ENCODE data around the gene TEX22.

Gene TEX22

GRCh38 chr14:105458010-105458409 lies 59.7 kb downstream of the TEX22 start:
- TF ChIP-seq SP1 (IDR thresholded peaks at IDR 0.05) (no peak), NFRKB (IDR thresholded peaks at IDR 0.05) (no peak), PKNOX1 (IDR thresholded peaks at IDR 0.05) (no peak), FOXM1 (IDR thresholded peaks at IDR 0.05; ENCODE audit: borderline replicate concordance) (no peak), FOXA1 (IDR thresholded peaks at IDR 0.05) (no peak), LEF1 (IDR thresholded peaks at IDR 0.05; ENCODE audit: borderline replicate concordance) (no peak)
- ChIA-PET POLR2A (no interaction called here), CTCF (interaction anchor here (1.3 to 2.2 kb wide), 3 partner anchors 13 to 32 kb away, joined by 3 to 9 read pairs (median 7); no protein-coding TSS in a partner anchor)
- DNase-seq (ENCODE audit: extremely low spot score) = no peak

GRCh38 chr14:105458571-105458970 lies 60.2 kb downstream of the TEX22 start:
- TF ChIP-seq TARDBP (IDR thresholded peaks at IDR 0.05) = no peak
- no peak for TF ChIP-seq L3MBTL2 (conservative IDR thresholded peaks at IDR 0.05)
- TF ChIP-seq FOXA1 (IDR thresholded peaks at IDR 0.05) = no peak
- TF ChIP-seq ARNT (IDR thresholded peaks at IDR 0.05) = no peak
- TF ChIP-seq BHLHE40 (IDR thresholded peaks at IDR 0.05; ENCODE audit: borderline replicate concordance) = no peak
- TF ChIP-seq NFRKB (IDR thresholded peaks at IDR 0.05) = no peak
- TF ChIP-seq PKNOX1 (IDR thresholded peaks at IDR 0.05) = no peak
- no peak for TF ChIP-seq HDGF (IDR thresholded peaks at IDR 0.05; ENCODE audit: borderline replicate concordance)
- TF ChIP-seq CTBP1 (IDR thresholded peaks at IDR 0.05; ENCODE audit: borderline replicate concordance) = no peak
- no peak for TF ChIP-seq SUZ12 (IDR thresholded peaks at IDR 0.05)
- CTCF ChIA-PET = no interaction called here
- DNase-seq (ENCODE audit: extremely low spot score) = no peak
- POLR2A ChIA-PET = no interaction called here

GRCh38 chr14:105460116-105460515 lies 61.8 kb downstream of the TEX22 start:
- CTCF ChIA-PET = no interaction called here
- TF ChIP-seq PKNOX1 (IDR thresholded peaks at IDR 0.05) = no peak
- no peak for TF ChIP-seq CTBP1 (IDR thresholded peaks at IDR 0.05; ENCODE audit: borderline replicate concordance)
- TF ChIP-seq FOXK2 (IDR thresholded peaks at IDR 0.05) = no peak
- no peak for TF ChIP-seq BHLHE40 (IDR thresholded peaks at IDR 0.05; ENCODE audit: borderline replicate concordance)
- TF ChIP-seq HDGF (IDR thresholded peaks at IDR 0.05; ENCODE audit: borderline replicate concordance) = no peak
- no peak for TF ChIP-seq SP1 (IDR thresholded peaks at IDR 0.05)
- TF ChIP-seq ZNF384 (IDR thresholded peaks at IDR 0.05) = no peak
- TF ChIP-seq FOXM1 (IDR thresholded peaks at IDR 0.05; ENCODE audit: borderline replicate concordance) = no peak
- no peak for TF ChIP-seq FOXA1 (IDR thresholded peaks at IDR 0.05)
- TF ChIP-seq ARNT (IDR thresholded peaks at IDR 0.05) = no peak
- no peak for TF ChIP-seq TARDBP (IDR thresholded peaks at IDR 0.05)
- no peak for TF ChIP-seq L3MBTL2 (conservative IDR thresholded peaks at IDR 0.05)
- POLR2A ChIA-PET = no interaction called here
- DNase-seq (ENCODE audit: extremely low spot score) = no peak

- CTCF ChIA-PET = no interaction called here
- POLR2A ChIA-PET = no interaction called here
- no peak for TF ChIP-seq BHLHE40 (IDR thresholded peaks at IDR 0.05; ENCODE audit: borderline replicate concordance)
- no peak for TF ChIP-seq FOXM1 (IDR thresholded peaks at IDR 0.05; ENCODE audit: borderline replicate concordance)
Observed at GRCh38 chr14:105460616-105461015, 62.3 kb downstream of the TEX22 start.

GRCh38 chr14:105461903-105462302 lies 63.6 kb downstream of the TEX22 start:
- CTCF ChIA-PET = no interaction called here
- no peak for DNase-seq (ENCODE audit: extremely low spot score)

More at GRCh38 chr14:105460616-105461015, 62.3 kb downstream of the TEX22 start:
- DNase-seq (ENCODE audit: extremely low spot score) = no peak

More at GRCh38 chr14:105461903-105462302, 63.6 kb downstream of the TEX22 start:
- TF ChIP-seq ZNF384 (IDR thresholded peaks at IDR 0.05) (no peak), PKNOX1 (IDR thresholded peaks at IDR 0.05) (no peak), SUZ12 (IDR thresholded peaks at IDR 0.05) (no peak), CTBP1 (IDR thresholded peaks at IDR 0.05; ENCODE audit: borderline replicate concordance) (no peak), FOXM1 (IDR thresholded peaks at IDR 0.05; ENCODE audit: borderline replicate concordance) (no peak), FOXA1 (IDR thresholded peaks at IDR 0.05) (no peak), FOXK2 (IDR thresholded peaks at IDR 0.05) (no peak), LEF1 (IDR thresholded peaks at IDR 0.05; ENCODE audit: borderline replicate concordance) (no peak), ARNT (IDR thresholded peaks at IDR 0.05) (no peak), HDGF (IDR thresholded peaks at IDR 0.05; ENCODE audit: borderline replicate concordance) (no peak), SP1 (IDR thresholded peaks at IDR 0.05) (no peak), L3MBTL2 (conservative IDR thresholded peaks at IDR 0.05) (no peak)
- POLR2A ChIA-PET = no interaction called here
